M059J (cell line): ENCODE results near the gene PBX1. TPM values are rescaled to one million over a fixed set of nuclear protein-coding genes. Genes with fewer than 3 reads are reported as not detected.
A peak's percentile ranks its signal among the peaks of the same experiment; 100 is the strongest.
"Not testable (repeated sequence)": the region's sequence is repeated elsewhere in the genome, so short reads cannot be mapped to it uniquely, and the experiment has no call there.

Experiments
- DNase-seq: peaks from one replicate; pipeline ENCODE4 v3.0.0-alpha.2; 2012; ENCODE audit warnings: low read depth
- total RNA-seq: library from RNA; depleted of rRNA; stranded (reverse); fragments of >200 nt; shearing (Covaris generic); gene quantifications from 2 replicates; pipeline ENCODE4 v1.2.3, GENCODE V29; 2014; rRNA removed

Gene PBX1
- total RNA-seq: 20.1 and 20.2 TPM in 2 replicates

DNA sequence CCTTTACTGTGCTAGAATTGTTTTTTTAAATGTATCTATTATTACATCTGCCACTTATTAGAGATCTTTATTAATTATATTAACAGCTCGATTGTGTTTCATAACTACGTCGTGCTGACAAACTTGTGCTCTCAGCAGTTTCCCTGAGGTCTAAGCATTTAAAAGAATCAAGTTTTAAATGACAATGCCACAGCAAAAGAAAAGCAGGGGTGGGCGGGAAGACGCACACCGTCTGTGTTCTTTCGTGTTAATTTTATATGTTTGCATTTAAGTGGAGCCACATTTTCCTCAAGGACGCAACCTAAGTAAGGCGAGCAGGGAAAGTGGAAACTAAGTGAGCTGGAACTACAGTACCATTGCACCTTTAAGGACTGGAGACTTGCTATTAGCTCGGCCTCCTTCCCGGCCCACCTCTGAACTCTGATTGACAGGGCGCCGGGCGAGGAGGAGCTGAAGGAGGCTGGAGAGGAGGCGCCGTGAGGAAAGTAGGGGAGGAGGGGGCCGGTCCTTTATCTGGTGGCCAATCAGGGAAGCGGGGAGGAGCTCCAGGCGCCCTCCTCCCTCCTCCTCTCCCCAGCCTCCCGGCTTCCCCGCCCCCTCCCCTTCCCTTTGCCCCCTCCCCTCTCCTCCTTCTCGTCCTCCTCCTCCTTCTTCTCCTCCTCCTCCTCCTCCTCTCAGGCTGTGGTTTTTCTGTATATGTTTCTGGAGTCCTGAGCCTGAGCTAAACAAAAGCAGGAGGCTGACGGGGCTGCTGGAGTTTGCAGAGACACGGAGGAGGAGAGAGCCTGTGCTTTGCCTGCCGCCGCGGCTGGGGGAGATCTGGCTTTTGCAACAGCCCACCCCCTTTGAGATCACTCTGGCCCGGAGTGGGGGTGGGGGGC is at the start of gene PBX1:
Gene PBX1 (plus strand): TSS at position 724 of the 881 bp plus-strand sequence.
- peak; percentile 99 for DNase-seq

DNA sequence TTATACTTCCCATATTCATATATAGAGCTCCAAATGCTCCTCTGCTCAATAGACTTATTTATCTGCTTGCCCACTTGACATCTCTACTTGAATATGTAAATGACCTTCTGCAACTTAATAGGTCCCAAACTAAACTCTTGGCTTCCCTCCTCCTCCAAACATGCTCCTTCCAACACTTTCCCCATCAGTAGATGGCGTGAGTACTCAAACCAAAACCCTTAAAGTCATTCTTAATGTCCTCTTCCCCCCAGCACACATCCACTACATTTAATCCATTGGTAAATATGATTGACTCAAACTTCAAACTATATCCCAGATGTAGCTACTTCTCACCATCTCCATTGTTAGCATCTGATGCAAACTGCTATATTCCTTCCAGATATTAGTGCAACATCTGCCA is 48.5 kb upstream of the PBX1 start:
- peak; percentile 42 for DNase-seq

DNA sequence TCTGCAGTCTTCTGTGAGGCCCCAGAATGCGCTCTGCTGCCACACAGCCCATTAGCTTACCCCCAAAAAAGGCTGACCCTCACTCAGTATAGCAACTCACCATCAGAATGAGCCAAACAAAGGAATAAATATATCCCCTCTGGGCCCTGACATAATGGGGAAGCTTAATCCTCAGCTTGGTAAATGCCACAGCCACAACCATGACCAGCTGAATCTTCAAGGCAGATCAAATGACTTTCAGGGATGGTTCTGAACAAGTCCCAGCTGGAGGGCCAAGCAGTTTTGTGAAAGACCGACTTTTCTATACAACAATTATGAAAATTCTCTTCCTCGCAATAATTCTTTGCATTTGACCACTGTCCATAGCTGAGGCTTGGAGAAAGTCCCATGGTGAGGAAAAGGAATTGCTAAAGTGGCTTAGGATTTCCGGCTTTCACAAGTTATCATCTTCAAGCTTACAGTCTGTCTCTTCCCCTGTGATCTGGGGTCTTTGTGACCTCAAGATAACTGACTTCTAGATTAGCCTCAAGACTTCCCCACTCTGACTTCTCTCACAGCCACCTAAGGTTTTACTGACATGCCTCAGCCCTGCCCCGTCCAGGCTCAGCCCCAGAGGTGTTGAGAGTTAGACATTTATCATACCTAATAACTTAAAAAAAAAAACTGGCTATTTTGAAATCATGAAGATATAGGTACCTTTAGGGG is 47.8 kb upstream of the PBX1 start:
- no peak for DNase-seq

DNA sequence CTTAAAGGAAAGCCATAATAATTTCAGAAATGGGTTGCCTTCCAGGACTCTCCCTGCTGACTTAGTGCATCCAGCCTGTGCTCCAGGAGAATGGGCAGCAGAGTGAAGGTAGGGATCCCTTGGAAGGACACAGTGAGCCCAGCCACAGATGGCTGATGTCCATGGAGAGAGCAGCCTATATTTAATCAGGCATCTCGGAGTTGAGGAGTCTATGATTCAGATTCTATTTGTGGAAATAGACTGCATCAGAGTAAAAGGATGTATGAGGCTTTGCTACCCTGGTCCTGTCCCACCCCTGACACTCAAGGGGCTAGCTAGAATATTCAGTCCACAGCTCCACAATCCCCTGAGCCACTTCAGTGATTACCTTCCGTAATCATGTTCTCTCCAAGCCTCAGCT is 43.8 kb upstream of the PBX1 start:
- DNase-seq: no peak

DNA sequence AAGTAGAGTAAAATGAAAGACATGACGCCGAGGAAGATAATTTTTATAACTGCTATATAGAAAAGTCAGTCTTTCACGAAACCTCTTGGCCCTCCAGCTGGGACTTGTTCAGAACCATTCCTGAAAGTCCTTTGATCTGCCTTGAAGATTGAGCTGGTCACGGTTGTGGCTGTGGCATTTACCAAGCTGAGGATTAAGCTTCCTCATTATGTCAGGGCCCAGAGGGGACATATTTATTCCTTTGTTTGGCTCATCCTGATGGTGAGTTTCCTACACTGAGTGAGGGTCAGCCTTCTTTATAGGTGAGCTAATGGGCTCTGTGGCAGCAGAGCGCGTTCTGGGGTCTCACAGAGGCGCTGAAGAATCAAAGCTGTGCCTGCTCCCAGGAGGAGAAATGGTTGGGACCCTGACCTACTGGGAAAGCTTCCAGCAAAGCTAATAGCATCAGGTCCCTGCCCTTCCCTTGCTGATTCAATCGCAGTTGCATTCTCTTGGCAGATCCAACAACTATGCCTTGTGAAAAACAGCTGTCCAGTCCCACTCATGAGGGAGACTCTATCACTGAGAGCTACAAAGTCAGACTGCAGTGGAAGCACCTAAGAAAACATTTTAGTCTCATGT is 43.2 kb upstream of the PBX1 start:
- DNase-seq: no peak

DNA sequence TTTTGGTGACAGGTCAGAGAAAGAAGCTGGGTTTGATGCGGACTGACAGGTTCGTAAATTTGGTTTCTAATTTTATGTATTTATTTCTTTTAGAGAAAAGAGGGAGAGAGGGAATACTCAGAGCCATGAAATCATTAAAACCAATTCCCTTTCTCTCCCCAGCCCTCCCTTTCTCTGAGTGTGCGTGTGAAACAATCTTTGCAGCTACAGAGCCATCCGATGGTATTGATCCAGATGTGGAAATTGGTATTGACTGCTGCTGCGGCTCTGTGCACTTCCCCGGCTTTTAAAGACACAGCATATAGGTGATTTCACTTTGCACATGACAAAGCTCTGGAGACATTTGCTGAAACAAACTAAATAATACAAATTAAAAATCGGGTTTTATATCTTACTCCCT is 42.4 kb upstream of the PBX1 start:
- no peak for DNase-seq

DNA sequence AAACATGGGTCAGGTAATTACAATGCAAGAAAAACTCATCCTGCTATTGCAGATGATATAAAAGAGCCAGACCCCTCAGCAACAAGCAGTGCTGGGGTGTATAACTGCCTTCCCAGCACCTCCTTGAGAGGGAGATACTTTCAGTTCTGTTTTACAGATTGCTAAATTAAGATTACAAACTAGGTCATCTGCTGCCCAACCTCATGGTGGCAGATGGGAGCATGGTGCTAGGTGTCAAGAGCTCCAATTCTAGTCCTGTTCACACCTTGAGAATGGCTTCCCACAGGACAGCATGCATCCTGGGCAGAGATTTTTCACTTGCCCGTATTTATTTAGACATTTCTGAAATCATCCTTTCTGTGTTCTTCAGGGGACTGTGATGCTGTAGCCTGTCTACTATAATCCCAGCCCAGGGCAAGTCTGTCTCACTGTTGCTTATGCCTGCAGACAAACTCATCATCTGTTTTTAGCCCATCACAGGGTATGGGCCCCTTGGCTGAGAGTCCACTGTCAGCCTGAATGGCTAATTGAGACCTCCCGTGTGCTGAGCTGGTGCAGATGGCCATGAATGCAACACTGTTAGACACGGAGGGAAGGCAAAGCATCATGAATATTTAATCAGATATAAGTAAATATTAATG is 40.2 kb upstream of the PBX1 start:
- no peak for DNase-seq

DNA sequence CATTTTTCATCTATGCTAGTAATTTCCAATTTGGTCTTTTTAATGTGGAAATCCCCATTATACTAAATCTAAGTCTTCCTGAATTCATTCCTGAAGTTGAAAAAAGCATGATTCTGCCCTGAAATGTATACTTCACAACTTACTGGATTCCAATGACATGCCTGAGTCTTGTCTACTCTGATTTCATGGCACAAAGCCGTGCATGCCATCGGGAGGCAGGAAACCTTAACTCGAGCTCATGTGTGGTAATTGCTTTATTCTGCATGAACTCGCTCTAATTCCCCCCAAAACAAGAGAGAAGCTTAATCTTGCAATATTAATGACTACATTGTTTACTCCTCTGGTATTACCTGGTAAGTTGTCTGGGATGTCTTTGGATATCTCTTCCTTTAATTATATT is 39.6 kb upstream of the PBX1 start:
- no peak for DNase-seq

DNA sequence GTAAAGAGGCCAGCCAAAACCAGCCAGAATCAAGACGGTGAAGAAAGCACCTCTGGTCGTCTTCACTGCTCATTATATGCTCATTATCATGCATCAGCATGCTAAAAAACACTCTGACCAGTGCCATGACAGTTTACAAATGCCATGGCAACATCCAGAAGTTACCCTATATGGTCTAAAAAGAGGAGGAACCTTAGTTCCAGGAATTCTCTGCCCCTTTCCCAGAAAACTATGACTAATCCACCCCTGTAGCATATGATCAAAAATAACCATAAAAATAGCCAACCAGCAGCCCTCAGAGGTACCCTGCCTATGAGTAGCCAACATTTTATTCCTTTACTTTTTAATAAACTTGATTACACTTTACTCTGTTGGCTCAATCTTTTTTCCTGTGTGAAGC is 34.2 kb upstream of the PBX1 start:
- DNase-seq: peak; percentile 34

DNA sequence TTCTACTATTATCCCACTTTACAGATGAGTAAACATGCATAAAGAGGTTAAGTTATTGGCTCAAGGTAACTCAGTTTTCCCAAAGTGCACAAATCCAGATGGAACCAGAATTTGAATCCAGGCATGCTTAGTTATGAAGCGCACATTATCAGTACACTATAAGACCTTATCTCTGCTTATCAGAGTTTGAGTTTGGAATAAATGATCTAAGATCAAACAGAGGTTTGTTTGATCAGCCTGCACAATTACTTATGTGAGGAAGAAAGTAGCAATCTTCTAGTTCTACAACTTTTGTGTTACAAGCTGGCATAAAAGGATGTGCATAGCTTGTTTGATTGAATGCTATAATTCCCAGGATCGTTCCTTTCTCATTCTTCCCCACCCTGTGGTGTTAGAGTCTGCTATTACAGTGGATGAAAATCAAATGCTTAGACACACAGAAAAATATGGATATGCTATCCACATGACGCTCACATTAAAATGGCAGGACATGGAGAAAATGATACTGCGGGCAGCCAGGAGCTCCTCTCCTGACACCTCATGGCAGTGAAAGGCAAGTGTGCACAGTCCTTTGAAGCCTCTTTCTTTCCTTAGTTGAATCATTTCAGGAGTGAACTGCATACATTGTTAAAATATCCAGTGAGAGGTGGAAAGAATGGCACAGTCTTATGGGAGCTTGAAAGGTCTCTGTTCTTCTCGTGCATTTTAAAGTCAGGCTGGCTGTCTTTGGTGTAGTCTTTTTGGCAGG is 23.9 kb upstream of the PBX1 start:
- DNase-seq: no peak

DNA sequence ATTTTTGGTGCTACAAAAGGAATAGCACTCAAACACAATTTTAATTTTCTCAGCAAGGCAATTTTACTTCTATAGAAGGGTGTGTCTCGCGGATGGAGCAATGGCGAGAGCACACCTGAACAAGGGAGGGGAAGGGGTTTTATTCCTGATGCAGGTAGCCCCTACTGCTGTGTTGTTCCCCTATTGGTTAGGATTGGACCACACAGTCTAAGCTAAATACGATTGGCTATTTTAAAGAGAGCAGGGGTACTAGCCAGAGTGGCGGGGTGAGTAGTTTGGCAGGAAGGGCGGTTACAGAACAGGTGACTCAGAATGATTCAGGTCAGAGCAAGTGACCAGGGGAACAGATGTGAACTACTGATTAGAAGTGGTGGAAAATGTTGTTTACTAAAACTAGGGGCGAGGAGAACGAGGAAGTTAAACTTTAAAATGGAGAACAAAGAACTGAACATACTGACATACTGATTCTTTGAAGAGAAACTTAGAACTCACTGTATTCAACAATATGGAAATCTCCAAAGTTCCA is 6.5 kb upstream of the PBX1 start:
- DNase-seq: not testable (repeated sequence)

DNA sequence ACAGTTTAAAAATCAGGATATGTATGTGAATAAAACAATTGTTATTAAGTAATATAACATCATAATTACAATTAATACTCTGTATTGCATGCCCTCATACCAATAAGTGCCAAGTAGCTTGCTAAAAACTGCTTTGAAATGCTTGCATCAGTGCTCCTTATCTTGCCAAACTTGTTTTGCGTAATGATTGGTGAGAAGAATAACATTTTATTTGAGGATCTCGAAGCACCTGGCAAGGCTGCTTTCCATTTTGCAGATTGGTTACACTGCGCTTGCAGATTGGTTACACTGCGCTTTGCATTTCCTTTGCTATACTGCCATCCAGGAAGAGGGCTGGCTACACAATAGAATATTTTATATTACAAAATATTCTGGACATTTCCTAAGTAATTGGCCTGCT is 1.7 kb upstream of the PBX1 start:
- no peak for DNase-seq

DNA sequence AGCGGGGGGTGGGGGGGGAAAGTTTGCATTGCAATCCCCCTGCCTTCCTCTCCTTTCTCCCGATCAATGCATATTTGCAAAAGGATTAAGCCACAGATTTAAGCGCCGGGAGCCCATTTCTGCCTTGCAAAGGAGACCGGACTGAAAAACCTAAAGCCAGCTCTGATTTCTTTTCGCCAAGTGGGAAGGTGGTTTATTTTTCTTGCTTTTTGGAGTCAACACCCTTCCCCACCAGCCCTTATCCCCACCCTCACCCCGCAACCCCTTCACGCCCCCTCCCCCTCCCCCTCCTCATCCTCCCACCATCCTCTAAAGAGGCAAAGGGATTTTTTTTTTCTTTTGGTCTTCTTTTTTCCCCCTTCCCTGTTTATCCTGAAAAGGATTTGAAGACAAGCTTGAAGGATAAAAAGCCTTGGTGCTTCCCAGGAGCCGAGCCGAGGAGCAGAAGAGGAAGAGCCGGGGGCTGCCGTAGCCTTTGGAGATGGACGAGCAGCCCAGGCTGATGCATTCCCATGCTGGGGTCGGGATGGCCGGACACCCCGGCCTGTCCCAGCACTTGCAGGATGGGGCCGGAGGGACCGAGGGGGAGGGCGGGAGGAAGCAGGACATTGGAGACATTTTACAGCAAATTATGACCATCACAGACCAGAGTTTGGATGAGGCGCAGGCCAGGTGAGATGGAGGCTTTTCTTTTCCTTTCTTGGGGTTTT is 513 bp downstream of the PBX1 start:
- DNase-seq: peak; percentile 57

DNA sequence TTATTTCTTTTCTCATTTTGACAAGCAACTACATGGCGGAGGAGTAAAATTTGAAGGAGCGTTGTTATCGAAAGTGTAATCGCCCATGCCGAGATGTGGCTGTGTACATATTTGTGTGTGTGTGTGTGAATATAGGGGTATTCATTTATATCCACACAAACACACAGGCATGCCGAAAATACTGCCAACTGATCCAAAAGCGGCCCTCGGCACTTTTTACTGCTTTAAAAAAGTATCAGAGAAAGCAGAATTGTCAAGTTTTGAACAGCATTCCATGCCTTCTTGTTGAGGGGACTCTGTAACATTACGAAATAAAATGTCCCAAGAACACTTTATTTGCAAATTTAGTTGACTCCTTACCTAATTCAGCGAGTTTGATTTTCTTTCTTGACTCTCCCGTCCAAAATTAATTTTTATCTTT is 1.1 kb downstream of the PBX1 start:
- DNase-seq: peak; percentile 37

DNA sequence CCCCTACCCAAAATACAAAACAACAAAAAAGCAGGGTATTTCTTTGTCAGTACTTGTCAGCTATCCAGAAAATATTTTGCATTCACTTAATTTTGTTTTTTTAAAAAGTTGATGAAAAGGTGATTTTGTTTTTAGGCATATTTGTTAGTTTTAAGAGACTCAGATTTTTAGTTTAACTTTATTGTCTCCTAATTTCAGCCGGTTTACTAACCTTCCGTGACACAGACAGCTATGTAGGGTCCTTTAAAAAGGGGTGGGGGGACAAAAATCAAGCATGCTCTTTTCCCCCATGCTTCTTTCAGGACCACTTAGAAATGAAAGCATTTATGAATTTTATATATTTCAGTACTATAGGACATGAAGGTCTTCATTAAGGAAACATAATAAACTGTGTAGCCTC is 1.6 kb downstream of the PBX1 start:
- DNase-seq: no peak

DNA sequence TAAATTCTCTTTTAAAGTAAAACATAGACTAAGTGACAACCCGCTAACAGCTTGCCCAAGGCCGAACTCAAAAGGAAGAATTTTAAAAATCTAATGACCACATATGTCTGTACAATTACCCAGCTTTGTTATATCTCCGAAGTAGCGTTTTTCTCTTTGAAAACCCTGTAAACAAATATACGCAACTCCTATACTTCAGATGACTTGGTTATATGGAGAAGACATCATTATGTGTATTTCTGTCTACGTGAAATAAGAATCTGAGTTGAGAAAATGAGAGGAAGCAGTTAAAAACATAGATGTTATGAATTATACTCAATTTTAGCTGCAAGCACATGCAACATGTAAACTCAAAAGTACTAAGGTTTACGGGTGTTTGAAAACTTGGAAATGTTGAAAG is 2.0 kb downstream of the PBX1 start:
- DNase-seq: no peak

DNA sequence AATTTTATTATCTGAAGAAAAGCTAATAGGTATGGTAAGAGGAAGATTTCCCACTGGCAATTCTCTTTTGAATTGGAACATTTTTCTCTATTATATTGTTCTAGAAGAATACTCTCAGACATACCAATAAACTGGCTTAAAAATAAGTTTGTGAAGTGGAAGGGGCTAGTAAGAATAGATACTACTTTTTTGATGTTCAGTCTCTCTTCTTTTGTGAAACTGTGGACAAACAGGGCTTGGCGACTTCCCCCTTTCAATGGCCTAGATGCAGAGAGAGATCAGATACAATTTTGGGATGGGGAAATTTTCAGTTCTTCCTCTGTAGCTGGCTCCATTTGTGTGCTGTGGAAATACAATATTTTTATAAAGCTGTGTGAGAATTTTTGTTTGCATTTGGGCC is 2.5 kb downstream of the PBX1 start:
- peak; percentile 18 for DNase-seq

DNA sequence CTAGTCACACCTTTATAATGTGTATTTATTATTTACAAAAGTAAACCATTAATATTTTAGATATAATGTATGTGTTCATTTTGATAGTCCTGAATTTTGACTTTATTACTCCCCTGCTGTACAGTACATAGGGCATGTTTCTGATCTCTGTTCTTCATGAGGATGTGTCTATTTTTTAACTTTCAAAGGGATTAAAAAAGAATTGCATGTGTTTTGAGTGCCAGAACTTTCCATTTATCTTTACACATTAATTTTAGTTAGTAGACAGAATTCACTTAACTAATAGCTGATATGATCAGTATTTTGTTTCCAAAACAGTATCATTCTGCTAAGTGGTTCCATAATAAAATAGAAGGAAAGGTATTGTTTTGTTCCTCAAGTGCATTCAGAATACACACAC is 3.1 kb downstream of the PBX1 start:
- no peak for DNase-seq

DNA sequence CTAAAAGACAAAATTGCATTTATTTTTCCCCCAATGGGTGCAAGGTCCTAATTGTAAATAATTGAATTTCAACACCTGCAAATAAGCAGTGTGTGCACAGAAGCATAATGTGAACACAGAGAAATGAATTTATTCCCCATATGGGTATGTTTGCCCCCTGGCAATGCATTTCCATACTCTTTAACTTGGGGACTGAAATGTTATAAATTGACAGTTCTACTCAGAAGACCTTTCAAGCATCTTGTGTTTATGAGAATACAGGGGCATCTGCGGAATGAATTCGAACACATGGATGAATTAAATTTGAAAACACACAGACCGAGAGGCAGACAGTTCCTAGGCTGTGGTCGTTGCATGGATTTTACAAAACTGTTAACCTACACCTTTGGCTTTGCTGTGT is 3.5 kb downstream of the PBX1 start:
- no peak for DNase-seq

DNA sequence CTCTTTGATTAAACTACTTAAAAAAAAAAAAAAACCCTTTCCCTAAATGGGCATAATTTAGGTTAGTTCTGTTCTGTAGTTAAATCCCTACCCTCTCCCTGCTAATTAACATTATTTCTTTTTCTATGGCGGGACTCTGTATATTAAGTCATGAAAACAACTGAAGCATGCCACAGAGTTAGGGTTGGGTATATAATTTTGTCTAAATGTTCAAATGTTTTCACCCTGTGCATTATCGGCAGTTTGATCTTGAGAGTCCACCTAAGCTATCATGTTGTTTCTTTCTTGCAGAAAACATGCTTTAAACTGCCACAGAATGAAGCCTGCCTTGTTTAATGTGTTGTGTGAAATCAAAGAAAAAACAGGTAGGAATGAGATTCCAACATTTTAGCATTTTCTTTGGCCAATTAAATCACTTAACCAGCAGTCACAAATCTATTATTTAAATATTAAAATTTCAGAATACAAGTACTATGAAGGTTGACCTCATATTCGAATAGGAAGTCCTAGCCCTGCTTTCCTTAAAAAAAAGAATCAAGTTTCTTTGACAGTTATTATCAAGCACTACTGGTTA is 4.0 kb downstream of the PBX1 start:
- no peak for DNase-seq
